D721Med (cell line): ENCODE data around the gene ANO1.

Experiments
- DNase-seq: peaks from one replicate; pipeline ENCODE4 v3.0.0; 2011; ENCODE audit warnings: low spot score; ENCODE audit not compliant: insufficient read length
- FAIRE-seq: peaks from 2 replicates; lab custom pipeline; 2011; peaks lifted over from hg19 to GRCh38; lab: Jason Lieb, UNC
- TF ChIP-seq, protein P1 (sequence below): IDR thresholded peaks from 2 replicates; pipeline ENCODE4 v1.5.1; 2012; ENCODE audit warnings: mild to moderate bottlenecking, control low read depth; ENCODE audit not compliant: insufficient read depth; ENCODE audit errors: missing control alignments

The ANO1 gene

DNA sequence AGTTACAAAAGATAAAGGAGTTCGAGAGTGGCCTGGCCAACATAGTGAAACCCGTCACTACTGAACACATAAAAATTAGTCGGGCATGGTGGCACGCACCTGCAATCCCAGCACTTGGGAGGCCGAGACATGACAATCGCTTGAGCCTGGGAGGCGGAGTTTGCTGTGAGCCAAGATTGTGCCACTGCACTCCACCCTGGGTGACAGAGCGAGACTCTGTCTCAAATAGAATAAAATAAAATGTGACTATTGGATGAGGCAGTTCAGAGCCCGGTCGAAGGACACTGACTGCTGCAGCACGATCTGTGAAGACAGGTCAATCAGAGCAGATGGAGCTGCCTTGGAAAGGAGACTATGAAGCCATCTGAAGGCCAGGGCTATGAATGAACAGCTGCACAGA is 37.7 kb upstream of the ANO1 start:
- DNase-seq: no peak
- no peak for FAIRE-seq
- TF ChIP-seq, protein P1, sequence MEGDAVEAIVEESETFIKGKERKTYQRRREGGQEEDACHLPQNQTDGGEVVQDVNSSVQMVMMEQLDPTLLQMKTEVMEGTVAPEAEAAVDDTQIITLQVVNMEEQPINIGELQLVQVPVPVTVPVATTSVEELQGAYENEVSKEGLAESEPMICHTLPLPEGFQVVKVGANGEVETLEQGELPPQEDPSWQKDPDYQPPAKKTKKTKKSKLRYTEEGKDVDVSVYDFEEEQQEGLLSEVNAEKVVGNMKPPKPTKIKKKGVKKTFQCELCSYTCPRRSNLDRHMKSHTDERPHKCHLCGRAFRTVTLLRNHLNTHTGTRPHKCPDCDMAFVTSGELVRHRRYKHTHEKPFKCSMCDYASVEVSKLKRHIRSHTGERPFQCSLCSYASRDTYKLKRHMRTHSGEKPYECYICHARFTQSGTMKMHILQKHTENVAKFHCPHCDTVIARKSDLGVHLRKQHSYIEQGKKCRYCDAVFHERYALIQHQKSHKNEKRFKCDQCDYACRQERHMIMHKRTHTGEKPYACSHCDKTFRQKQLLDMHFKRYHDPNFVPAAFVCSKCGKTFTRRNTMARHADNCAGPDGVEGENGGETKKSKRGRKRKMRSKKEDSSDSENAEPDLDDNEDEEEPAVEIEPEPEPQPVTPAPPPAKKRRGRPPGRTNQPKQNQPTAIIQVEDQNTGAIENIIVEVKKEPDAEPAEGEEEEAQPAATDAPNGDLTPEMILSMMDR: no peak

DNA sequence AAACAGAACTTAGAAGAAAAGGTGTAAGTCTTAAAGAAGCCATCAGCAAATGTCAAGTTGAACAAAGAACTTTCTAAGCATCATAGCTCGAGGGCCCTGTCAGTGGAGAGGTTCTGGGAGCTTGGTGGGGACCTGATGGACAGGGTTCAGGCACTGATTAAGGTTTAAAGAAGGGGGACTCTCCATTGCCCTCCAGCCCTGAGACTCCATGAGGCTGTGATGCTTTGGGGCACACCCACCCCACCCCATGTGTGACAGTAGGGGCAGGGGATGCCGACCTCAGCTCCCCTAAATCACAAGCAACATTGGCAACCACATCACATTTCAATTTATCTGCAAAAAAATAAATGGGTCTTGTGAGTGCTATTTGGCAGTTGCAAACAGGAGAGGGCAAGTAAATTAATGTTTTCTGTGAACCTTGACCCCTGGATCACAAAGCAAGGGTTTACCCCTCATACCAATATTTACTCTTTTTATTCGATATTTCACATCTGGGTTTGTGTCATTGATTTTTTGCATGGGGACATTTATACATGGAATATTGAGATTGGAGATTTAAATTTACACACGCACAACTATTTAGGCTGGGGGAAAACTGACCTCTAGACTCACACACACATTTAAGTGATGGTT is 37.1 kb upstream of the ANO1 start:
- DNase-seq (no peak), FAIRE-seq (no peak)
- TF ChIP-seq, protein P1: no peak

DNA sequence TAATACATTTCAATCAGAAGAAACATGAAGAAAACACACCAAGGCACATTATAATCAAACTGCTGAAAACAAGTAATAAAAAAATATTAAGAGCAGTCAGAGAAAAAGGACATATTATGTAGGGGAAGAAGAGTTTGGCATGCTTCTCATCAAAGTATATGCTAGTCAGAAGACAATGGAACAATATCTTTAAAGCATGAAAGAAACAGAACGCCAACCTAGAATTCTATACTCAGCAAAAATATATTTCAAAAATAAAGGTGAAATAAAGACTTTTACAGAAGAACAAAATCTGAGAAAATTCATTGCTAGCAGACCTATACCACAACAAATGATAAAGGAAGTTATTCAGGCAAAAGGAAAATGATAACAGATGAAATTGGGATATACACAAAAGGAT is 34.6 kb upstream of the ANO1 start:
- TF ChIP-seq, protein P1: no peak
- FAIRE-seq: no peak
- DNase-seq: no peak

DNA sequence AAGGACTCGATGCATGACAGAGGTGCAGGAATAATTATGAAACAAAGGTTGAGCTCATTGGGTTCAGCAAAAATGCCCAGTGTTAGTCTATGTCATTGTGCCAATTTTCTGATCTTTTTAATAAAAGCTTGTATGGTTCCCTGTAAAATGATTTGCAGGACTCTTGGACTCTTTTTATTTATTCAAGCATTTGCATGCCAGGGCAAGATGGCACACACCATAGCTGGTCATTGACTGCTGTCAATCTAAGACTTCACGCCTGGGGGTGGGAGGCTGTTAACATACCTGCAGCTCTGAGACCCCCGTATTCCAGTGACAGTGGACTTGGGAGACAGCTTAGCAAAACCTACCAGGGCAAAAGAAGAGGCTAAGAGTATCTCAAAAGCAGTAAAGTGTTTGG is 32.0 kb upstream of the ANO1 start:
- FAIRE-seq: no peak

DNA sequence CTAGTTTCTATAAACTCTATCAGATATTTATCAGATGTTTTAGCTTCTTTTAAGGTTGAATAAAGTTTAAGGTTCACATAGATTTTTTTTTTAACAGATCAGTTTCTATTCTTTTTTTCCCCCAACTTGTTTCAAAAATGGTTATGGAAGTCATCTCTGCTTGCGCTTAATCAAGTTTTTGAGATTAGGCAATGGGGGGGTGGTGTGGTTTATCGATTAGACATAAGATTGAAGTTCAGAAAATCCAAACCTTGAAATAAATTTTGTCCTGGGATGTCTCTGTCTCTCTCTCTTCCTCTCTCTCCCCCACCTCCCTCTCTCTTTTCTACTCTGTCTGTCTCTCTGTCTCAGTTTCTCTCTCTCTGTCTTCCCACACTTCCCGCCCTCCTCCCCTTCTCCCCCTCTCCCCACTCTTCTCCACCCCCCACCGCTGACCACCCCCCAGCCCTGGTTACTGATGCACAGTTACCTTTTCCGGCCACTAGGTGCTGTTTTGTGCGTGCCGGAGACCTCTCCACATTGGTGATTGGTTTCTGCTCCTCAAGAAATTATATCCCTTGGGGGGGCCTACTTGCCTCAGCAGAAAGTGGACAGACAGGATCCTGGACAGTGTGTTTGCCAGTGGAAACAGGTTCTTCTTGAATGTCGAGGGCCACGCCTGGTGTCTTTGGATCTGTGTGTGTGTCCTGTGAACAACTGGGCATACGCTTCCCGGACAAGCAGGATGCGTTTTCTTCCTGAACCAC is 29.7 kb upstream of the ANO1 start:
- DNase-seq: no peak
- TF ChIP-seq, protein P1: no peak
- FAIRE-seq: no peak

More for the DNA sequence above, 32.0 kb upstream of the ANO1 start:
- DNase-seq: no peak
- TF ChIP-seq, protein P1: no peak

DNA sequence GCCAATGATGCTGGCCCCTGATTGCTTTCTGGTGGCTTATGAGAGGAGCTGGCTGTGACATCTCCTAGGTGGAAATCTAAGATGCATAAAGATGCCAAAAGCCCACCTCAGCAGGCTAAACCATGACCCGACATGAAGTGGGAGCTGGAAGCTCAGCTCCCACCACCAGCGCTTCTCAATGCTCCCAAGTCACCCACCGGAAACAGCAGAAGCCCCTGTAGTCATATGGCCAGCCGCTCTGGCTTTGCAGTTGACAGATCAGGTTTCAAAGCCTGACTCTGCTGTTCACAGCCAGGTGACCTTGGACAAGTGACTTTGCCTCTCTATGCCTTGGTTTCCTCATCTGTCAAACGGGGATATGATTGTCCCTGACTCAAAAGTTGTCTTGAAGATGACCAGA is 29.1 kb upstream of the ANO1 start:
- TF ChIP-seq, protein P1: no peak
- no peak for FAIRE-seq

DNA sequence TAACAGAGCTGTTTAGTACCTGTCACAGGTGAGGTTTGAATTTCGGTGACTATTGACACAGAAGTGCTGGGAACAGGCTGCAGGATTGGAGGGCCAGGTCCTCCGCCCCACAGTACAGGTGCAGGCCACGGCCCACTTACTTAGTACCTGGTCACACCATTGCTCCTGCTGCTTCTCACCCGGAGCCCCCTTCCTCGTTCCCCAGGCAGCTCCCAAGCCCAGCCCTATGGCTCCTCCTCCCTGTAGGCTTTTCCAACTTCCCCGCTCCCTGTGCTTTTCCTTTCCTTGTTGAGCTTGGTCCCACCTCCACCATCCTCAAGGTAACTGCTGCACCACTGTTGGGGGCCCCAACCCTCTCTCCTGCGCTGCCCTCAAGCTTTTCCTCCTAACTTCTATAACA is 27.9 kb upstream of the ANO1 start:
- TF ChIP-seq, protein P1: no peak
- DNase-seq: no peak
- FAIRE-seq: no peak

More for the DNA sequence above, 29.1 kb upstream of the ANO1 start:
- DNase-seq: no peak
